ENCODE results near the gene ATAD1.
"Not testable (repeated sequence)": the region's sequence is repeated elsewhere in the genome, so short reads cannot be mapped to it uniquely, and the experiment has no call there.

The ATAD1 gene, protein sequence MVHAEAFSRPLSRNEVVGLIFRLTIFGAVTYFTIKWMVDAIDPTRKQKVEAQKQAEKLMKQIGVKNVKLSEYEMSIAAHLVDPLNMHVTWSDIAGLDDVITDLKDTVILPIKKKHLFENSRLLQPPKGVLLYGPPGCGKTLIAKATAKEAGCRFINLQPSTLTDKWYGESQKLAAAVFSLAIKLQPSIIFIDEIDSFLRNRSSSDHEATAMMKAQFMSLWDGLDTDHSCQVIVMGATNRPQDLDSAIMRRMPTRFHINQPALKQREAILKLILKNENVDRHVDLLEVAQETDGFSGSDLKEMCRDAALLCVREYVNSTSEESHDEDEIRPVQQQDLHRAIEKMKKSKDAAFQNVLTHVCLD

DNA sequence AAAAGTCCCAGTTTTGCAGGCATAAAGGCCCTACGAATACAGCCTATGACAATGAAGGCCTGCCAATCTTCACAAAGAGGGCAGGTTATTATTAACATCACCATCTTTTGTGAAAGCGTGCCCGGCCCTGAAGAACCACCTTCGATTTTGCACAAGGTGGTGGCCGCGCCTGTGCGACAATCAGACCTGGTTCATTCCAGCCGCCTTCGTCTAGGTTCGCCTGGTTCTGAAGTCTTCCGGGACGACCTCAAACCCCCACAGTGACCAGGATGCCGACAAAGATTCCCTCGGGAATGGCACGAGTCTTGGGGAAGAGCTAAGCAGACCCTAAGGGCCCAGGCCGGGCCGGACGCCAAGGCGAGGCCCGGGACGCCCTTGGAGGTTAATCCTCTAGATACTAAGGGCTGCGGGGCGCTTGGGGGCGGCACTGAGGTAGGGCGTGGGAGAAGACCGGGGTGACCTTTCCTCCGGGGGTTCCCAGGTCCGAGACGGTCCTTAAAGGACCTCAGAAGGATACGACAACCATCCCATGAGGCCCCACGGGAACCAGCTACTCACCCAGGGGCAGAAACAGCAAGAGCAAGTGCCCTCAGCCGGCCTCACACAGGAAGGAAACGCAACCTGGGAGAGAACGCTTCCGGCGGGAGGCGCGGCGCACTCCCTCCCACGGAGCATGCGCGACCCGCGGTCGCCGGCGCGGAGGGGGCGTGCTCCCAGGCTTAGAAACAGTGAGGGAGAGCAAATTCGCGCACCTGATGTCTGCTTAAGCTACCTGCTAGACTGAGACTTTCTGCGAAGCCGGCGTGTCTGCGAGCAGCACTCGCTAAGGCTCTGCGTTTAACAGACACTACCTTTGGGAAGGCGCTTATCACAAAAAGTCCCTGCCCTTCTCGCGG, at the start of gene ATAD1:
ATAD1 (minus strand) TSS at position 618 of the 896 bp plus-strand sequence. CDS start 3,627 bp downstream, outside the sequence.
- TF ChIP-seq EZH2 (IDR thresholded peaks at IDR 0.05), result no peak
- peak; percentile 86 for TF ChIP-seq POLR2AphosphoS5 (IDR thresholded peaks at IDR 0.05; ENCODE audit: borderline replicate concordance, low read depth, low read length)
- Histone ChIP-seq H3K9ac (ENCODE audit: insufficient read length) (peak within 1 kb of the TSS; percentile 90), H3K36me3 (ENCODE audit: insufficient read depth, low read length) (peaks cover 5% of the 10 kb centered on the region), H3K4me3 (peak within 1 kb of the TSS; percentile 89), H3K27ac (peak within 1 kb of the TSS; percentile 67; the same call in 1 of the 2 replicates), H3K9me3 (ENCODE audit: low read depth, low read length) (no peaks in the 10 kb centered on the region)
- DNase-seq (ENCODE audit: low read depth, low spot score), result no peak

DNA sequence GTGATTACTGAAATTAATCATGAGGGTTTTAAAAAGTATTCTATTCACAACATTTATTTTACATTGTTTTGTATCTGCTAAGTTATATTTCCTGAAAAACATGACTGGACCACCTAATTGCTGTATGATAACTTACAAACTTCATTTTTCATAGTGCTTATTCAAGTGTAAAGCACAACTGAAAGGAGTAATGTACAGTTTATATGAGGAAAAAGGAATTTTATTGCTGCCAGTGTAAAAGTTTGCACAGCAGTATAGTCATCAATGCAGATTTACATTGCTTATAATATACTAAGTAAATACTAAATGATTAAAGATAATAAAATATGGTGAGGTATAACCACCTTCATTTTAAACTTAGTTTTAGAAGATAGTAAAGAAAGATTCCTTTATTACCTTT, 49.4 kb upstream of the ATAD1 start:
- DNase-seq (ENCODE audit: low read depth, low spot score), result no peak
- Histone ChIP-seq H3K9me3 (ENCODE audit: low read depth, low read length) (no peaks in the 10 kb centered on the region), H3K4me3 (peak overlapping the region; percentile 85), H3K36me3 (ENCODE audit: insufficient read depth, low read length) (no peaks in the 10 kb centered on the region), H3K9ac (ENCODE audit: insufficient read length) (peak overlapping the region; percentile 66), H3K27ac (peak overlapping the region; percentile 42; the same call in 1 of the 2 replicates)
- no peak for TF ChIP-seq POLR2AphosphoS5 (IDR thresholded peaks at IDR 0.05; ENCODE audit: borderline replicate concordance, low read depth, low read length)
- TF ChIP-seq EZH2 (IDR thresholded peaks at IDR 0.05), result no peak
- no peak for TF ChIP-seq FOXP2 (optimal IDR thresholded peaks at IDR 0.05; ENCODE audit: control extremely low read depth, extremely low read length, insufficient read depth)

DNA sequence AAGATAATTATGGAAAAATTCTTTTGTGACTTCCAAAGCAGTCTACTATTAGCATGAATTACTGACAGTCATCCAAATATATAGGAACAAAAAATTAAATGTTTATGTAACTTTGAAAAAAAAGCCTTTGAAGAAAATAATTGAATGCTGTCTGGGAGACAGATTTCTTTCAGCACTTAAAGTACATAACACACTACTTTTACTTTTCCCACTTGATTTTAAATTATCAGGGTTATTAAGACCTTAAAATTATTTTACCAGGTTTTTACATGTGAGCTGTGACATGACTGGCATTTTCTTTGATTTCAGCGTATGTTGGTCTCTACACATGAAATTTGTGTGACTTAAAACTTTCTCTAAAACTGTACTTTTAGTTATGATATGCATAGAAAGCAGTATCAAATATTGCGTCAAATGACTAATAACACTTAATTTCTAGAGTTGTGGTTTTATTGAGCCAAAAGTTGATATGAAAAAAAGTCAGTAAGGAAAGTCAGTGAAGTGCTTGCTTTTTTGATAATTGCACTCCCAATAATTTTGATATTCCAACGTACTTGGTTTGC, 48.5 kb upstream of the ATAD1 start:
- Histone ChIP-seq H3K9ac (ENCODE audit: insufficient read length) (peak overlapping the region; percentile 66), H3K27ac (no peak overlapping the region), H3K36me3 (ENCODE audit: insufficient read depth, low read length) (no peaks in the 10 kb centered on the region), H3K9me3 (ENCODE audit: low read depth, low read length) (no peaks in the 10 kb centered on the region), H3K4me3 (peak overlapping the region; percentile 85)
- no peak for TF ChIP-seq POLR2AphosphoS5 (IDR thresholded peaks at IDR 0.05; ENCODE audit: borderline replicate concordance, low read depth, low read length)
- TF ChIP-seq FOXP2 (optimal IDR thresholded peaks at IDR 0.05; ENCODE audit: control extremely low read depth, extremely low read length, insufficient read depth), result no peak
- no peak for TF ChIP-seq EZH2 (IDR thresholded peaks at IDR 0.05)
- DNase-seq (ENCODE audit: low read depth, low spot score), result no peak

DNA sequence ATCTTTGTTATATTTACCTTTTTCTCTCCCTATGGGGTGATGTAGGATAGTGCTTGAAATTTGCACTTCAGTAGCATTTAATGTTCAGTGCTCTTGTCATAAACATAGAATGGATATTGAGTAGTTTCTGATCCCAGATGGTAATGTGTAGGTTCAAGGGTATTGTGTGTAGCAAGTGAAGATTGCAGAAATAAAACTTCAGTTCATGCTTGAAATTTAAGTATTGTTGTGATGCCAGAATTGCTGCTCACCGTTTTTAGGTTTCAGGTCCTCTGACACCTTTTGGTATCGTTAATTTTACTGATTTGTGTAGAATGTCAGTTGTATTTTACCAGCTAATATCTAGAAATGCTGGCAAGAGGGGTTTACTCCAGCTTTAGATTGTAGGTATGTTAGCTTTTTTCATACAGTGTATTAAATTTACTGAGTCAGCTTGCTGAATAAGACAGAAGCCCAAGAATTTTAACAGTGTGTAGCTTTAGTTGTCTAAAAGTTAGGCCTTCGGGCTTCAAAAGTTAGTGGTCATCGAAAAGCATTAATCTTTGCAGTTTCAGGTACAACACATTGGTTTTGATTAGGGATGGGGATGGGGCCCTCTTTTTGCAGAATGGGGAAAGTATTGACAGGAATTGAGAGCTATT, 47.3 kb upstream of the ATAD1 start:
- Histone ChIP-seq H3K9me3 (ENCODE audit: low read depth, low read length) (no peaks in the 10 kb centered on the region), H3K27ac (no peak overlapping the region), H3K9ac (ENCODE audit: insufficient read length) (peak overlapping the region; percentile 66), H3K4me3 (peak overlapping the region; percentile 85), H3K36me3 (ENCODE audit: insufficient read depth, low read length) (no peaks in the 10 kb centered on the region)
- no peak for DNase-seq (ENCODE audit: low read depth, low spot score)
- TF ChIP-seq POLR2AphosphoS5 (IDR thresholded peaks at IDR 0.05; ENCODE audit: borderline replicate concordance, low read depth, low read length), result no peak
- TF ChIP-seq FOXP2 (optimal IDR thresholded peaks at IDR 0.05; ENCODE audit: control extremely low read depth, extremely low read length, insufficient read depth), result no peak
- no peak for TF ChIP-seq EZH2 (IDR thresholded peaks at IDR 0.05)

DNA sequence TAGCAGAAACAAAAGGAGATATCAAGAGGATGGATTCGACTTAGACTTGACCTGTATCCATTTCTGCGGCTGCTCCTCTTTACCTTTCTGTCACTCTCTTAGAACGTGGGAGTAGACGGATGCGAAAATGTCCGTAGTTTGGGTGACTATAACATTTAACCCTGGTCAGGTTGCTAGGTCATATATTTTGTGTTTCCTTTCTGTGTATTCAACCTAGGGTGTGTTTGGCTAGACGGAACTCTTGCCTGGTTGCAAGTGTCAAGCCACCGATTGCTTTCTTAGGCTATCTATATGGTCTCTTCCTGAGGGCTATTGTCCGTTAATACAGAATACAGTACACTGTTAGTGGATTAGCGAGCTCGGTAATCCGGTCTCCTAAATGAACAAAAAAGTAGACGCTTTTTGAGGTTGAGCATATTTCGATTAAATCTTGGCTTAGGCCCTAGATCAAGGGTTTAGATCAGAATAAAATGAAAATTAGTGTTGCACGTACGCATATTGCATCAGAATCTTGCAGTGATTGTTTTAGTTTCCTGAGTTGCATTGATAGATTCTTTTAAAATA, 46.6 kb upstream of the ATAD1 start:
- H3K9ac ChIP-seq (ENCODE audit: insufficient read length), result peak overlapping the region; percentile 66
- no peak for TF ChIP-seq FOXP2 (optimal IDR thresholded peaks at IDR 0.05; ENCODE audit: control extremely low read depth, extremely low read length, insufficient read depth)
- TF ChIP-seq POLR2AphosphoS5 (IDR thresholded peaks at IDR 0.05; ENCODE audit: borderline replicate concordance, low read depth, low read length), result no peak
- no peak for TF ChIP-seq EZH2 (IDR thresholded peaks at IDR 0.05)
- H3K9me3 ChIP-seq (ENCODE audit: low read depth, low read length), result no peaks in the 10 kb centered on the region
- DNase-seq (ENCODE audit: low read depth, low spot score), result no peak
- peak overlapping the region; percentile 85 for H3K4me3 ChIP-seq
- no peaks in the 10 kb centered on the region for H3K36me3 ChIP-seq (ENCODE audit: insufficient read depth, low read length)
- H3K27ac ChIP-seq, result no peak overlapping the region

DNA sequence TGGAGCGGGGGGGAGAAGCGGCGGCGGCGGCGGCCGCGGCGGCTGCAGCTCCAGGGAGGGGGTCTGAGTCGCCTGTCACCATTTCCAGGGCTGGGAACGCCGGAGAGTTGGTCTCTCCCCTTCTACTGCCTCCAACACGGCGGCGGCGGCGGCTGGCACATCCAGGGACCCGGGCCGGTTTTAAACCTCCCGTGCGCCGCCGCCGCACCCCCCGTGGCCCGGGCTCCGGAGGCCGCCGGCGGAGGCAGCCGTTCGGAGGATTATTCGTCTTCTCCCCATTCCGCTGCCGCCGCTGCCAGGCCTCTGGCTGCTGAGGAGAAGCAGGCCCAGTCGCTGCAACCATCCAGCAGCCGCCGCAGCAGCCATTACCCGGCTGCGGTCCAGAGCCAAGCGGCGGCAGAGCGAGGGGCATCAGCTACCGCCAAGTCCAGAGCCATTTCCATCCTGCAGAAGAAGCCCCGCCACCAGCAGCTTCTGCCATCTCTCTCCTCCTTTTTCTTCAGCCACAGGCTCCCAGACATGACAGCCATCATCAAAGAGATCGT, 46.0 kb upstream of the ATAD1 start:
- not testable (repeated sequence) for H3K27ac ChIP-seq; H3K36me3 ChIP-seq (ENCODE audit: insufficient read depth, low read length); H3K9me3 ChIP-seq (ENCODE audit: low read depth, low read length); DNase-seq (ENCODE audit: low read depth, low spot score)
- peak overlapping the region; percentile 75 for H3K9ac ChIP-seq (ENCODE audit: insufficient read length)
- H3K4me3 ChIP-seq, result peak overlapping the region; percentile 85

DNA sequence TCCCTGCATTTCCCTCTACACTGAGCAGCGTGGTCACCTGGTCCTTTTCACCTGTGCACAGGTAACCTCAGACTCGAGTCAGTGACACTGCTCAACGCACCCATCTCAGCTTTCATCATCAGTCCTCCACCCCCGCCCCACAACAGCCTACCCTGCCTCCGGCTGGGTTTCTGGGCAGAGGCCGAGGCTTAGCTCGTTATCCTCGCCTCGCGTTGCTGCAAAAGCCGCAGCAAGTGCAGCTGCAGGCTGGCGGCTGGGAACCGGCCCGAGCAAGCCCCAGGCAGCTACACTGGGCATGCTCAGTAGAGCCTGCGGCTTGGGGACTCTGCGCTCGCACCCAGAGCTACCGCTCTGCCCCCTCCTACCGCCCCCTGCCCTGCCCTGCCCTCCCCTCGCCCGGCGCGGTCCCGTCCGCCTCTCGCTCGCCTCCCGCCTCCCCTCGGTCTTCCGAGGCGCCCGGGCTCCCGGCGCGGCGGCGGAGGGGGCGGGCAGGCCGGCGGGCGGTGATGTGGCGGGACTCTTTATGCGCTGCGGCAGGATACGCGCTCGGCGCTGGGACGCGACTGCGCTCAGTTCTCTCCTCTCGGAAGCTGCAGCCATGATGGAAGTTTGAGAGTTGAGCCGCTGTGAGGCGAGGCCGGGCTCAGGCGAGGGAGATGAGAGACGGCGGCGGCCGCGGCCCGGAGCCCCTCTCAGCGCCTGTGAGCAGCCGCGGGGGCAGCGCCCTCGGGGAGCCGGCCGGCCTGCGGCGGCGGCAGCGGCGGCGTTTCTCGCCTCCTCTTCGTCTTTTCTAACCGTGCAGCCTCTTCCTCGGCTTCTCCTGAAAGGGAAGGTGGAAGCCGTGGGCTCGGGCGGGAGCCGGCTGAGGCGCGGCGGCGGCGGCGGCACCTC, 45.3 kb upstream of the ATAD1 start, which contains the start of the genes KLLN and PTEN:
KLLN (minus strand) TSS at position 481 of the 891 bp plus-strand sequence. CDS start 1,046 bp downstream, outside the sequence.
PTEN (plus strand) TSS at position 573 of the 891 bp plus-strand sequence. CDS start 845 bp downstream, outside the sequence.
- H3K36me3 ChIP-seq (ENCODE audit: insufficient read depth, low read length), result no peaks in the 10 kb centered on the region

More for the DNA sequence above, 45.3 kb upstream of the ATAD1 start, which contains the start of the genes KLLN and PTEN:
- H3K27ac ChIP-seq, result peak within 1 kb of the TSS; percentile 57; the same call in 1 of the 2 replicates
- TF ChIP-seq POLR2AphosphoS5 (IDR thresholded peaks at IDR 0.05; ENCODE audit: borderline replicate concordance, low read depth, low read length) (no peak), EZH2 (IDR thresholded peaks at IDR 0.05) (no peak), FOXP2 (optimal IDR thresholded peaks at IDR 0.05; ENCODE audit: control extremely low read depth, extremely low read length, insufficient read depth) (no peak)
- no peaks in the 10 kb centered on the region for H3K9me3 ChIP-seq (ENCODE audit: low read depth, low read length)
- no peak for DNase-seq (ENCODE audit: low read depth, low spot score)
- H3K9ac ChIP-seq (ENCODE audit: insufficient read length), result peak within 1 kb of the TSS; percentile 75
- H3K4me3 ChIP-seq, result peak within 1 kb of the TSS; percentile 85

Measured in SK-N-MC (cell line).